ENCODE results near the gene DHX16. TPM values are rescaled to one million over a fixed set of nuclear protein-coding genes. Genes with fewer than 3 reads are reported as not detected.
A peak's percentile ranks its signal among the peaks of the same experiment; 100 is the strongest.
"Not testable (repeated sequence)": the region's sequence is repeated elsewhere in the genome, so short reads cannot be mapped to it uniquely, and the experiment has no call there.

The DHX16 gene
- total RNA-seq = 10 to 100 TPM; 25.0 to 37.0 (median 32.9) TPM

GRCh38 chr6:30672445-30673253 lies at the start of gene DHX16:
DHX16 (minus strand) TSS chr6:30673006; CDS start chr6:30672841, 165 bp downstream.
- H3K4me3 ChIP-seq (ENCODE audit: low read depth, poor library complexity, severe bottlenecking) = peak within 1 kb of the TSS; percentile 88
- WGBS, 2 donors = 1% methylated on average over 50 to 53 of the region's 57 CpGs
- intact Hi-C loops (cut with DNase I; ENCODE audit: low total_unique reads) = no loop called here
- DNase-seq (ENCODE audit: low spot score in 2 of 2) = peak; percentile 95 to 99
- TF ChIP-seq CTCF (IDR thresholded peaks at IDR 0.05) = peak in 1 of 3 donors; percentile 39
- no peak for TF ChIP-seq POLR2A (IDR thresholded peaks at IDR 0.05)

- WGBS, 2 donors = 3 to 5% methylated on average over 10 of the region's 10 CpGs
These were observed 49.1 kb upstream of the DHX16 start for GRCh38 chr6:30722025-30722279.

GRCh38 chr6:30721198-30722024 lies 48.6 kb upstream of the DHX16 start:
- intact Hi-C loops (cut with DNase I; ENCODE audit: low total_unique reads) = no loop called here
- WGBS, 2 donors = 1 to 2% methylated on average over 46 to 67 of the region's 71 CpGs
- H3K4me3 ChIP-seq (ENCODE audit: low read depth, poor library complexity, severe bottlenecking) = peak overlapping the region; percentile 86
- peak; percentile 88 to 98 for DNase-seq (ENCODE audit: low spot score in 2 of 2)
- TF ChIP-seq CTCF (IDR thresholded peaks at IDR 0.05) (peak in 1 of 3 donors; percentile 10), POLR2A (IDR thresholded peaks at IDR 0.05) (no peak)

More at GRCh38 chr6:30722025-30722279, 49.1 kb upstream of the DHX16 start:
- intact Hi-C loops (cut with DNase I; ENCODE audit: low total_unique reads) = not testable (repeated sequence)
- peak; percentile 53 to 91 for DNase-seq (ENCODE audit: low spot score in 2 of 2)
- H3K4me3 ChIP-seq (ENCODE audit: low read depth, poor library complexity, severe bottlenecking) = peak overlapping the region; percentile 86

- WGBS, 2 donors = 0% methylated on average over 29 of the region's 29 CpGs
- peak overlapping the region; percentile 80 for H3K4me3 ChIP-seq (ENCODE audit: low read depth, poor library complexity, severe bottlenecking)
- intact Hi-C loops (cut with DNase I; ENCODE audit: low total_unique reads) = no loop called here
- DNase-seq (ENCODE audit: low spot score in 2 of 2) = peak; percentile 76 to 95
- no peak for TF ChIP-seq POLR2A (IDR thresholded peaks at IDR 0.05)
- TF ChIP-seq CTCF (IDR thresholded peaks at IDR 0.05) = no peak
These were observed 48.0 kb upstream of the DHX16 start for GRCh38 chr6:30720738-30721197.

- intact Hi-C loops (cut with DNase I; ENCODE audit: low total_unique reads) = no loop called here
- peak within 1 kb of the TSS; percentile 80 for H3K4me3 ChIP-seq (ENCODE audit: low read depth, poor library complexity, severe bottlenecking)
- WGBS, 2 donors = 0 to 1% methylated on average over 38 of the region's 38 CpGs
- peak; percentile 96 to 99 for DNase-seq (ENCODE audit: low spot score in 2 of 2)
- TF ChIP-seq POLR2A (IDR thresholded peaks at IDR 0.05) (no peak), CTCF (IDR thresholded peaks at IDR 0.05) (no peak)
These were observed 47.3 kb upstream of the DHX16 start, which contains the start of gene TUBB for GRCh38 chr6:30719791-30720737. TUBB (plus strand) TSS chr6:30720352; CDS start chr6:30720507, 155 bp downstream.

Measured in lower leg skin (tissue), 4 donors.